GM23338 (cell line): ENCODE results near the gene GRM2. TPM values are rescaled to one million over a fixed set of nuclear protein-coding genes. Genes with fewer than 3 reads are reported as not detected.
"Not testable (repeated sequence)": the region's sequence is repeated elsewhere in the genome, so short reads cannot be mapped to it uniquely, and the experiment has no call there.

ENCODE experiments used
- ATAC-seq: fragments of 200-7000 bp; cut with Tn5 transposase; 3 replicates; pipeline ENCODE4 v1.9.1; 2020
- DNase-seq: peaks from one replicate; pipeline ENCODE4 v3.0.0-alpha.2; 2015; ENCODE audit warnings: low spot score
- H2AFZ ChIP-seq: fragments of 200-600 bp; sonication (generic); 2 replicates; pipeline ENCODE4 v1.8.0; 2016; ENCODE audit warnings: antibody characterized with exemption, mild to moderate bottlenecking, moderate library complexity
- H3F3A ChIP-seq: fragments of 200-600 bp; sonication (generic); replicated peaks from 2 replicates; pipeline ENCODE4 v1.8.0; 2017; ENCODE audit warnings: antibody characterized with exemption, mixed run types, low read depth
- H3K27ac ChIP-seq: fragments of 200-600 bp; sonication (generic); 2 replicates; pipeline ENCODE4 v1.6.1; 2016; ENCODE audit warnings: low read depth
- H3K27me3 ChIP-seq: fragments of 200-600 bp; sonication (generic); 2 replicates; pipeline ENCODE4 v1.8.0; 2016; ENCODE audit warnings: mild to moderate bottlenecking, mixed run types, moderate library complexity; ENCODE audit not compliant: insufficient read depth
- H3K36me3 ChIP-seq: fragments of 200-600 bp; sonication (generic); 2 replicates; pipeline ENCODE4 v1.8.0; 2016; ENCODE audit warnings: mild to moderate bottlenecking; ENCODE audit not compliant: insufficient read depth
- H3K4me1 ChIP-seq: fragments of 200-600 bp; sonication (generic); 2 replicates; pipeline ENCODE4 v1.8.0; 2016; ENCODE audit warnings: mild to moderate bottlenecking, moderate library complexity; ENCODE audit not compliant: insufficient read depth
- H3K4me2 ChIP-seq: fragments of 200-600 bp; sonication (generic); 2 replicates; pipeline ENCODE4 v1.7.1; 2017; ENCODE audit warnings: mixed run types
- H3K4me3 ChIP-seq: fragments of 200-600 bp; sonication (generic); 2 replicates; pipeline ENCODE4 v1.6.1; 2016; ENCODE audit warnings: mixed run types
- H3K79me2 ChIP-seq: fragments of 200-600 bp; sonication (generic); replicated peaks from 2 replicates; pipeline ENCODE4 v1.8.0; 2017; ENCODE audit warnings: mild to moderate bottlenecking; ENCODE audit not compliant: insufficient read depth
- H3K9me2 ChIP-seq: fragments of 200-600 bp; sonication (generic); 2 replicates; pipeline ENCODE4 v1.8.0; 2017; ENCODE audit not compliant: insufficient read depth
- H4K20me1 ChIP-seq: fragments of 200-600 bp; sonication (generic); replicated peaks from 2 replicates; pipeline ENCODE4 v1.8.0; 2017; ENCODE audit warnings: mild to moderate bottlenecking; ENCODE audit not compliant: insufficient read depth
- H3K27ac Mint-ChIP-seq: 2 replicates; pipeline ENCODE4 v1.8.0; 2020; ENCODE audit warnings: inconsistent platforms, mild to moderate bottlenecking, moderate library complexity, mixed read lengths
- H3K27me3 Mint-ChIP-seq: 3 replicates; pipeline ENCODE4 v1.8.0; 2022; ENCODE audit warnings: low read depth, mild to moderate bottlenecking, moderate library complexity, mixed read lengths, inconsistent platforms; ENCODE audit not compliant: insufficient read depth, poor library complexity
- H3K36me3 Mint-ChIP-seq: 3 replicates; pipeline ENCODE4 v1.8.0; 2021; ENCODE audit warnings: low read depth, mild to moderate bottlenecking, inconsistent platforms, moderate library complexity, mixed read lengths
- H3K4me1 Mint-ChIP-seq: 3 replicates; pipeline ENCODE4 v1.8.0; 2020; ENCODE audit warnings: mild to moderate bottlenecking, inconsistent platforms, mixed read lengths
- H3K4me3 Mint-ChIP-seq: 3 replicates; pipeline ENCODE4 v1.8.0; 2021; ENCODE audit warnings: moderate library complexity, mild to moderate bottlenecking, inconsistent platforms, mixed read lengths
- H3K9me3 Mint-ChIP-seq: 3 replicates; pipeline ENCODE4 v1.8.0; 2020; ENCODE audit warnings: moderate library complexity, mild to moderate bottlenecking, inconsistent platforms, mixed read lengths
- CREB1 ChIP-seq: fragments of 250-450 bp; sonication (Bioruptor Pico); IDR thresholded peaks from 2 replicates; pipeline ENCODE4 v1.5.0; 2020; ENCODE audit warnings: low read depth, mild to moderate bottlenecking, moderate library complexity
- EZH2 ChIP-seq: fragments of 200-600 bp; sonication (generic); IDR thresholded peaks from one replicate; pipeline ENCODE4 v1.8.0; 2017; ENCODE audit warnings: antibody characterized with exemption, mild to moderate bottlenecking, low read depth; ENCODE audit not compliant: unreplicated experiment
- EZH2phosphoT487 ChIP-seq: fragments of 200-600 bp; sonication (generic); IDR thresholded peaks from one replicate; pipeline ENCODE4 v1.8.1; 2018; ENCODE audit warnings: antibody characterized with exemption; ENCODE audit not compliant: unreplicated experiment
- JUNB ChIP-seq: IDR thresholded peaks from one replicate; pipeline ENCODE4 v1.6.1; 2016; ENCODE audit warnings: antibody characterized with exemption; ENCODE audit not compliant: unreplicated experiment
- NANOG ChIP-seq: IDR thresholded peaks from 2 replicates; pipeline ENCODE4 v1.6.1; 2016; ENCODE audit warnings: antibody characterized with exemption, borderline replicate concordance
- STAT1 ChIP-seq: IDR thresholded peaks from one replicate; pipeline ENCODE4 v1.6.1; 2016; ENCODE audit warnings: antibody characterized with exemption; ENCODE audit not compliant: unreplicated experiment
- ZNF114 ChIP-seq: fragments of 250-450 bp; sonication (Bioruptor Pico); IDR thresholded peaks from 2 replicates; pipeline ENCODE4 v1.5.0; 2020; ENCODE audit warnings: mild to moderate bottlenecking, moderate library complexity
- ZNF331 ChIP-seq: fragments of 250-450 bp; sonication (Bioruptor Pico); IDR thresholded peaks from 2 replicates; pipeline ENCODE4 v1.5.0; 2020; ENCODE audit warnings: low read depth, mild to moderate bottlenecking, moderate library complexity
- polyA plus RNA-seq: library from polyadenylated mRNA; unstranded; fragments of >200 nt; fragmentation: Nextera tagmentation; extraction: Ambion mirVana; gene quantifications from 2 replicates; pipeline ENCODE4 v1.2.1, GENCODE V29; 2016
- total RNA-seq: library from RNA; depleted of rRNA; stranded (reverse); fragments of >200 nt; shearing (Covaris generic); gene quantifications from 2 replicates; pipeline ENCODE4 v1.2.3, GENCODE V29; 2014
- TF ChIP-seq, protein P1 (sequence below): IDR thresholded peaks from 2 replicates; pipeline ENCODE4 v1.6.1; 2016; ENCODE audit warnings: antibody characterized with exemption
- TF ChIP-seq, protein P2 (sequence below), 2 experiments: fragments of 200-600 bp in 1 of 2; sonication (generic) in 1 of 2; conservative IDR thresholded peaks; 2 replicates each; pipeline versions ENCODE4 v1.5.1 to v1.6.1; 2016 to 2017; ENCODE audit warnings: antibody characterized with exemption in 2 of 2, low read depth in 2 of 2, mild to moderate bottlenecking in 2 of 2, moderate library complexity in 1 of 2
- TF ChIP-seq, protein P3 (sequence below): IDR thresholded peaks from one replicate; pipeline ENCODE4 v1.6.1; 2018; ENCODE audit warnings: antibody characterized with exemption; ENCODE audit not compliant: unreplicated experiment

The GRM2 gene
- total and polyA plus RNA-seq, 2 experiments from 2014 or later, result 2.1 to 5.1 TPM

DNA sequence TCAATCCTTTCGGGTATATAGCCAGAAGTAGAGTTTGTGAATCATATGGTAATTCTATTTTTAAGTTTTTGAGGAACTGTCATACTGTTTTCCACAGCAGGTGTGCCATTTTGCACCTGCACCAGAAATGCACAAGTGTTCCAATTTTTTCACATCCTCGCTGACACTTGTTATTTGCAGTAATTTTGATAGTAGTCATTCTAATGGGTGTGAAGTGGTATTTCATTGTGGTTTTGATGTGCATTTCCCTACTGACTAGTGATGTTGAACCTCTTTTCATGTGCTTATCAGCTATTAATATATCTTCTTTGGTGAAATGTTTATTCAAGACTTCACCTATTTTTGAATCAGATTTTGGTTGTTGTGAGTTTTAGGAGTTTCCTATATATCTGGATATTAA is 29.1 kb downstream of the GRM2 start:
- no peak overlapping the region for H3K4me2 ChIP-seq
- H3K4me3 ChIP-seq, result no peak overlapping the region
- Mint-ChIP-seq H3K4me3 (no peak overlapping the region), H3K4me1 (peaks cover 28% of the 10 kb centered on the region), H3K9me3 (peaks cover 6% of the 10 kb centered on the region; the same call in 2 of the 3 replicates), H3K36me3 (no peaks in the 10 kb centered on the region), H3K27me3 (peaks cover 10% of the 10 kb centered on the region), H3K27ac (no peak overlapping the region)
- peaks cover 6% of the 10 kb centered on the region; the same call in 1 of the 2 replicates for H3K9me2 ChIP-seq
- no peaks in the 10 kb centered on the region for H4K20me1 ChIP-seq
- H3K79me2 ChIP-seq, result no peaks in the 10 kb centered on the region
- no peak overlapping the region for H3K27ac ChIP-seq
- DNase-seq (no peak), ATAC-seq (no peak)
- peaks cover 22% of the 10 kb centered on the region; the same call in 1 of the 2 replicates for H3K4me1 ChIP-seq
- H2AFZ ChIP-seq, result no peak overlapping the region
- TF ChIP-seq STAT1 (no peak), NANOG (no peak), JUNB (no peak), ZNF331 (CRISPR knock-in tag) (no peak), EZH2phosphoT487 (no peak)
- TF ChIP-seq, protein P1, sequence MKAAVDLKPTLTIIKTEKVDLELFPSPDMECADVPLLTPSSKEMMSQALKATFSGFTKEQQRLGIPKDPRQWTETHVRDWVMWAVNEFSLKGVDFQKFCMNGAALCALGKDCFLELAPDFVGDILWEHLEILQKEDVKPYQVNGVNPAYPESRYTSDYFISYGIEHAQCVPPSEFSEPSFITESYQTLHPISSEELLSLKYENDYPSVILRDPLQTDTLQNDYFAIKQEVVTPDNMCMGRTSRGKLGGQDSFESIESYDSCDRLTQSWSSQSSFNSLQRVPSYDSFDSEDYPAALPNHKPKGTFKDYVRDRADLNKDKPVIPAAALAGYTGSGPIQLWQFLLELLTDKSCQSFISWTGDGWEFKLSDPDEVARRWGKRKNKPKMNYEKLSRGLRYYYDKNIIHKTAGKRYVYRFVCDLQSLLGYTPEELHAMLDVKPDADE, result no peak
- no peaks in the 10 kb centered on the region for H3K27me3 ChIP-seq
- H3F3A ChIP-seq, result no peaks in the 10 kb centered on the region
- H3K36me3 ChIP-seq, result no peaks in the 10 kb centered on the region

DNA sequence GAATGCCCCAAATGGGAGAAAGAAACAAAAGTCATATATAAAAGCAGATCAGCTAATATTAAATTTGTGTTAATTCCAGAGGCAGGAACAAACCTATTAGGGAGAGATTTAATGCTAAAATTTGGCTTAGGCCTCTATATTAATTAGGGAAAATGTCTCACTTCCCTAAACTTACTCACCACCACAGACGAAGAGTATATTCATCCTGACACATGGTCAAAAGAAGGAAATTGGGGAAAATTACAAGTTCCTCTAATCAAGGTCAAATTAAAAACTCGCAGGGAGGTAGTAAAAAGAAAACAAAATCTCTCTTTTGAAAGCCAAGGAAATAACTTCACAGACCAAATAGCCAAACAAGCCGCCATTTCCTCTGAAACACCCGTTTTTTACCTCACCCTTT is 32.2 kb downstream of the GRM2 start:
- Histone ChIP-seq H3K27me3 (no peaks in the 10 kb centered on the region), H3F3A (no peaks in the 10 kb centered on the region), H3K27ac (no peak overlapping the region), H3K36me3 (no peaks in the 10 kb centered on the region), H2AFZ (no peak overlapping the region), H3K4me1 (peaks cover 22% of the 10 kb centered on the region; the same call in 1 of the 2 replicates), H3K4me3 (no peak overlapping the region), H3K79me2 (no peaks in the 10 kb centered on the region), H3K9me2 (peaks cover 9% of the 10 kb centered on the region), H3K4me2 (peak overlapping the region; percentile 43; the same call in 1 of the 2 replicates), H4K20me1 (no peaks in the 10 kb centered on the region)
- Mint-ChIP-seq H3K4me3 (no peak overlapping the region), H3K4me1 (peaks cover 32% of the 10 kb centered on the region), H3K36me3 (0 out of 3 replicates have a peak, but pooled peaks cover 4% of the 10 kb centered on the region), H3K9me3 (peaks cover 12% of the 10 kb centered on the region), H3K27me3 (peaks cover 8% of the 10 kb centered on the region), H3K27ac (no peak overlapping the region)
- ATAC-seq (no peak), DNase-seq (no peak)
- TF ChIP-seq STAT1, result no peak
- no peak for TF ChIP-seq EZH2phosphoT487
- TF ChIP-seq JUNB, result no peak
- TF ChIP-seq, protein P2, sequence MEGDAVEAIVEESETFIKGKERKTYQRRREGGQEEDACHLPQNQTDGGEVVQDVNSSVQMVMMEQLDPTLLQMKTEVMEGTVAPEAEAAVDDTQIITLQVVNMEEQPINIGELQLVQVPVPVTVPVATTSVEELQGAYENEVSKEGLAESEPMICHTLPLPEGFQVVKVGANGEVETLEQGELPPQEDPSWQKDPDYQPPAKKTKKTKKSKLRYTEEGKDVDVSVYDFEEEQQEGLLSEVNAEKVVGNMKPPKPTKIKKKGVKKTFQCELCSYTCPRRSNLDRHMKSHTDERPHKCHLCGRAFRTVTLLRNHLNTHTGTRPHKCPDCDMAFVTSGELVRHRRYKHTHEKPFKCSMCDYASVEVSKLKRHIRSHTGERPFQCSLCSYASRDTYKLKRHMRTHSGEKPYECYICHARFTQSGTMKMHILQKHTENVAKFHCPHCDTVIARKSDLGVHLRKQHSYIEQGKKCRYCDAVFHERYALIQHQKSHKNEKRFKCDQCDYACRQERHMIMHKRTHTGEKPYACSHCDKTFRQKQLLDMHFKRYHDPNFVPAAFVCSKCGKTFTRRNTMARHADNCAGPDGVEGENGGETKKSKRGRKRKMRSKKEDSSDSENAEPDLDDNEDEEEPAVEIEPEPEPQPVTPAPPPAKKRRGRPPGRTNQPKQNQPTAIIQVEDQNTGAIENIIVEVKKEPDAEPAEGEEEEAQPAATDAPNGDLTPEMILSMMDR (conservative IDR thresholded peaks at IDR 0.05; ENCODE audit: low read depth in 2 of 2), result no peak
- TF ChIP-seq, protein P3, sequence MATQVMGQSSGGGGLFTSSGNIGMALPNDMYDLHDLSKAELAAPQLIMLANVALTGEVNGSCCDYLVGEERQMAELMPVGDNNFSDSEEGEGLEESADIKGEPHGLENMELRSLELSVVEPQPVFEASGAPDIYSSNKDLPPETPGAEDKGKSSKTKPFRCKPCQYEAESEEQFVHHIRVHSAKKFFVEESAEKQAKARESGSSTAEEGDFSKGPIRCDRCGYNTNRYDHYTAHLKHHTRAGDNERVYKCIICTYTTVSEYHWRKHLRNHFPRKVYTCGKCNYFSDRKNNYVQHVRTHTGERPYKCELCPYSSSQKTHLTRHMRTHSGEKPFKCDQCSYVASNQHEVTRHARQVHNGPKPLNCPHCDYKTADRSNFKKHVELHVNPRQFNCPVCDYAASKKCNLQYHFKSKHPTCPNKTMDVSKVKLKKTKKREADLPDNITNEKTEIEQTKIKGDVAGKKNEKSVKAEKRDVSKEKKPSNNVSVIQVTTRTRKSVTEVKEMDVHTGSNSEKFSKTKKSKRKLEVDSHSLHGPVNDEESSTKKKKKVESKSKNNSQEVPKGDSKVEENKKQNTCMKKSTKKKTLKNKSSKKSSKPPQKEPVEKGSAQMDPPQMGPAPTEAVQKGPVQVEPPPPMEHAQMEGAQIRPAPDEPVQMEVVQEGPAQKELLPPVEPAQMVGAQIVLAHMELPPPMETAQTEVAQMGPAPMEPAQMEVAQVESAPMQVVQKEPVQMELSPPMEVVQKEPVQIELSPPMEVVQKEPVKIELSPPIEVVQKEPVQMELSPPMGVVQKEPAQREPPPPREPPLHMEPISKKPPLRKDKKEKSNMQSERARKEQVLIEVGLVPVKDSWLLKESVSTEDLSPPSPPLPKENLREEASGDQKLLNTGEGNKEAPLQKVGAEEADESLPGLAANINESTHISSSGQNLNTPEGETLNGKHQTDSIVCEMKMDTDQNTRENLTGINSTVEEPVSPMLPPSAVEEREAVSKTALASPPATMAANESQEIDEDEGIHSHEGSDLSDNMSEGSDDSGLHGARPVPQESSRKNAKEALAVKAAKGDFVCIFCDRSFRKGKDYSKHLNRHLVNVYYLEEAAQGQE, result no peak
- no peak for TF ChIP-seq EZH2
- no peak for TF ChIP-seq CREB1 (CRISPR knock-in tag)
- TF ChIP-seq, protein P1, result no peak
- no peak for TF ChIP-seq ZNF114 (CRISPR knock-in tag)
- no peak for TF ChIP-seq NANOG

DNA sequence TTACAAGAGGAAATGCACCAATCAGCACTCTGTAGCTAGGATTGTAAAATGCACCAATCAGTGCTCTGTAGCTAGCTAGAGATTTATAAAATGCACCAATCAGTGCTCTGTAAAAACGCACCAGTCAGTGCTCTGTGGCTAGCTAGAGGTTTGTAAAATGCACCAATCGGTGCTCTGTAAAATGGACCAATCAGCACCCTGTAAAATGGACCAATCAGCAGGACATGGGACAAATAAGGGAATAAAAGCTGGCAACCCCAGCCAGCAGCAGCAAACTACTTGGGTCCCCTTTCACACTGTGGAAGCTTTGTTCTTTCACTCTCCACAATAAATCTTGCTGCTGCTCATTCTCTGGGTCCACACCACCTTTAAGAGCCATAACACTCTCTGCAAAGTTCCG is 35.5 kb downstream of the GRM2 start:
- Histone ChIP-seq H3K4me2 (peak overlapping the region; percentile 57; the same call in 1 of the 2 replicates), H2AFZ (peak overlapping the region; percentile 90), H3K4me3 (peak overlapping the region; percentile 34), H3K4me1 (0 out of 2 replicates have a peak, but pooled peaks cover 16% of the 10 kb centered on the region)
- ATAC-seq, H3K79me2 ChIP-seq, H3K36me3 Mint-ChIP-seq, H3K27ac ChIP-seq, H3K27ac Mint-ChIP-seq, H3K27me3 Mint-ChIP-seq, H3K36me3 ChIP-seq, H3K27me3 ChIP-seq, H4K20me1 ChIP-seq, H3K9me2 ChIP-seq, DNase-seq, H3F3A ChIP-seq: not testable (repeated sequence)
- peaks cover 24% of the 10 kb centered on the region for H3K9me3 Mint-ChIP-seq
- H3K4me3 Mint-ChIP-seq, result 0 out of 3 replicates have a peak overlapping the region, but pooled peaks have one; percentile 50
- H3K4me1 Mint-ChIP-seq, result peaks cover 21% of the 10 kb centered on the region
